Measurements from ENCODE around the gene CYB5A.
"Not testable (repeated sequence)": the region's sequence is repeated elsewhere in the genome, so short reads cannot be mapped to it uniquely, and the experiment has no call there.

The CYB5A gene

GRCh38 chr18:74292982-74293381 lies 1.2 kb upstream of the CYB5A start:
- FAIRE-seq, result not testable (repeated sequence)

GRCh38 chr18:74292541-74292858 lies 737 bp upstream of the CYB5A start:
- no peak for FAIRE-seq

- no peak for FAIRE-seq
Observed at GRCh38 chr18:74291472-74291770, 342 bp downstream of the CYB5A start.

GRCh38 chr18:74290794-74291471 lies 830 bp downstream of the CYB5A start:
- FAIRE-seq, result no peak

GRCh38 chr18:74290021-74290420 lies 1.7 kb downstream of the CYB5A start:
- no peak for FAIRE-seq

- FAIRE-seq, result no peak
Observed at GRCh38 chr18:74289137-74289536, 2.6 kb downstream of the CYB5A start.

- FAIRE-seq, result no peak
Observed at GRCh38 chr18:74288730-74289129, 3.0 kb downstream of the CYB5A start.

GRCh38 chr18:74288041-74288440 lies 3.7 kb downstream of the CYB5A start:
- no peak for FAIRE-seq

- FAIRE-seq, result no peak
Observed at GRCh38 chr18:74286856-74287255, 4.9 kb downstream of the CYB5A start.

- no peak for FAIRE-seq
Observed at GRCh38 chr18:74286106-74286855, 5.5 kb downstream of the CYB5A start.

- FAIRE-seq, result not testable (repeated sequence)
Observed at GRCh38 chr18:74285583-74285982, 6.2 kb downstream of the CYB5A start.

- no peak for FAIRE-seq
Observed at GRCh38 chr18:74284980-74285355, 6.8 kb downstream of the CYB5A start.

GRCh38 chr18:74284191-74284979 lies 7.4 kb downstream of the CYB5A start:
- FAIRE-seq, result no peak

- no peak for FAIRE-seq
Observed at GRCh38 chr18:74283646-74284045, 8.1 kb downstream of the CYB5A start.

- no peak for FAIRE-seq
Observed at GRCh38 chr18:74282755-74283554, 8.8 kb downstream of the CYB5A start.

- no peak for FAIRE-seq
Observed at GRCh38 chr18:74281980-74282754, 9.6 kb downstream of the CYB5A start.

- no peak for FAIRE-seq
Observed at GRCh38 chr18:74281011-74281979, 10.5 kb downstream of the CYB5A start.

- FAIRE-seq, result no peak
Observed at GRCh38 chr18:74278983-74279382, 12.8 kb downstream of the CYB5A start.

- no peak for FAIRE-seq
Observed at GRCh38 chr18:74278058-74278457, 13.7 kb downstream of the CYB5A start.

GRCh38 chr18:74277296-74277695 lies 14.5 kb downstream of the CYB5A start:
- FAIRE-seq, result no peak

GRCh38 chr18:74276609-74277008 lies 15.2 kb downstream of the CYB5A start:
- FAIRE-seq, result no peak

Data from TTC549 (cell line).